Peyer's patch (tissue), 4 donors: ENCODE data around the gene PKNOX2. TPM values are rescaled to one million over a fixed set of nuclear protein-coding genes. Genes with fewer than 3 reads are reported as not detected.
A peak's percentile ranks its signal among the peaks of the same experiment; 100 is the strongest.

Source experiments
- DNase-seq, 3 donors: peaks; one replicate each; pipeline ENCODE4 v3.0.0-alpha.2; 2017 to 2019
- H3K27ac ChIP-seq, 4 donors: fragments of 200-600 bp; sonication (generic); one replicate each; pipeline ENCODE4 v1.5.1; 2016 to 2019
- H3K27me3 ChIP-seq, 2 donors: fragments of 200-600 bp; sonication (generic); one replicate each; pipeline ENCODE4 v1.5.1; 2019
- H3K36me3 ChIP-seq, 3 donors: fragments of 200-600 bp; sonication (generic); one replicate each; pipeline ENCODE4 v1.5.1; 2016 to 2019
- H3K4me1 ChIP-seq, 4 donors: fragments of 200-600 bp; sonication (generic); one replicate each; pipeline ENCODE4 v1.5.1; 2016 to 2019
- H3K4me3 ChIP-seq, 4 donors: fragments of 200-600 bp; sonication (generic); 1 replicate in 3 of 4; 2 replicates in 1 of 4; pipeline ENCODE4 v1.5.1; 2016 to 2019; ENCODE audit warnings: mild to moderate bottlenecking in 1 of 4
- H3K9me3 ChIP-seq, 4 donors: fragments of 200-600 bp; sonication (generic); one replicate each; pipeline ENCODE4 v1.5.1; 2016 to 2019; ENCODE audit warnings: mild to moderate bottlenecking in 1 of 4
- CTCF ChIP-seq, 6 experiments: fragments of 450-650 bp in 4 of 6; fragments of 200-600 bp in 2 of 6; sonication (generic) in 1 of 6; IDR thresholded peaks; one replicate each; pipeline ENCODE4 v1.5.1; 2017 to 2019; ENCODE audit warnings: antibody characterized with exemption in 6 of 6, mild to moderate bottlenecking in 3 of 6, moderate library complexity in 1 of 6
- POLR2A ChIP-seq, 2 donors: fragments of 450-650 bp; IDR thresholded peaks; one replicate each; pipeline ENCODE4 v1.5.1; 2017; ENCODE audit warnings: antibody characterized with exemption in 2 of 2, mild to moderate bottlenecking in 2 of 2, moderate library complexity in 2 of 2
- total RNA-seq, 4 donors: library from RNA; depleted of rRNA; stranded (reverse); fragments of >200 nt; gene quantifications; one replicate each; pipeline ENCODE4 v1.1.0, GENCODE V29; 2016

The PKNOX2 gene
- total RNA-seq, 4 donors from 2014 or later, result 1.4 to 8.3 TPM; not detected in 2

DNA sequence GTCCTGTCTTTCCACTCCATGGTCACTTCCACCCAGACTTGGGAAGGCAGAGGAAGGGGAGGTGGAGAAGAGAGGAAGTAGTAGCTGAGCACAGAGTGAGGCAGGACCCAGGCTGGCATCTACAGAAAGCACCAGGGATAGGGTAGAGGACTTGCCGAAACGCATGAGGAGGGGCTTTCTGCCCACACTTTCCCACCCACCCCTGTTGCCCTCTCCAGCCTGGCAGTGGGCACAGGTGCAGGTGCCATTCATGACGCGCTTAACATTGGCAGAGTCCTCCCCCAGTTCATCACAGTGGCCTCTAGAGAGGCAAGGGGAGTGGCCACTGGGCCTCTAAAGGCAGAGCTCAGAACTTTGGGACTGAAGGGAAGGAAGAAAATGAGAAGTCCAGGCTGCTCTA, 249.6 kb downstream of the PKNOX2 start:
- no peaks in the 10 kb centered on the region for H3K9me3 ChIP-seq
- no peaks in the 10 kb centered on the region for H3K36me3 ChIP-seq
- no peaks in the 10 kb centered on the region for H3K4me1 ChIP-seq
- H3K4me3 ChIP-seq, result no peak overlapping the region
- TF ChIP-seq POLR2A (IDR thresholded peaks at IDR 0.05) (no peak), CTCF (IDR thresholded peaks at IDR 0.05) (no peak)
- no peak for DNase-seq
- no peak overlapping the region for H3K27ac ChIP-seq
- H3K27me3 ChIP-seq, result no peaks in the 10 kb centered on the region

- H3K27me3 ChIP-seq, result no peaks in the 10 kb centered on the region
- H3K4me3 ChIP-seq, result no peak overlapping the region
- H3K36me3 ChIP-seq, result no peaks in the 10 kb centered on the region
- no peak overlapping the region for H3K27ac ChIP-seq
- H3K4me1 ChIP-seq, result no peaks in the 10 kb centered on the region
- no peak for DNase-seq
- TF ChIP-seq POLR2A (IDR thresholded peaks at IDR 0.05) (no peak), CTCF (IDR thresholded peaks at IDR 0.05) (no peak)
- H3K9me3 ChIP-seq, result no peaks in the 10 kb centered on the region
Observed at GRCh38 chr11:125416981-125417935, 252.7 kb downstream of the PKNOX2 start.

- Histone ChIP-seq H3K27me3 (no peaks in the 10 kb centered on the region), H3K27ac (no peak overlapping the region), H3K4me3 (no peak overlapping the region), H3K4me1 (no peaks in the 10 kb centered on the region), H3K9me3 (no peaks in the 10 kb centered on the region), H3K36me3 (no peaks in the 10 kb centered on the region)
- TF ChIP-seq CTCF (IDR thresholded peaks at IDR 0.05) (no peak), POLR2A (IDR thresholded peaks at IDR 0.05) (no peak)
- no peak for DNase-seq
Observed at GRCh38 chr11:125418396-125418795, 253.8 kb downstream of the PKNOX2 start.

DNA sequence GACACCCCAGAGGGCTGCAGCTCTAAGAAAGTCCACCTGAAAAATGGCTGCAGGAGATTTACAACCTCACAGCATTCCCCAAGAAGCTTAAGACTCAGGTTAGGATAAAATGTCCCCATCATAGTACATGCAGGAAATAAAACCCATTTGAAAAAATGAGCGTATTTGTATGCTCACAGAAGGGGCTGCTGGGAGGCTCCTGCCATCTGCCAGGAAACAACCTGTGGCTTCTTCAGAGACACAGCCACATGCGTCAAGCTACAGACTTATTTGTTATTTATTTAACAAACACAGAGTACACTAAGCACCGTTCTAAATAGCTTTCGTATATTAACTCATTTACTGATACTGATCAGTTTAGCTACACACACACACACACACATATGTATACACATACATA, 258.1 kb downstream of the PKNOX2 start:
- no peak for TF ChIP-seq CTCF (IDR thresholded peaks at IDR 0.05)
- no peak for TF ChIP-seq POLR2A (IDR thresholded peaks at IDR 0.05)
- DNase-seq, result no peak

DNA sequence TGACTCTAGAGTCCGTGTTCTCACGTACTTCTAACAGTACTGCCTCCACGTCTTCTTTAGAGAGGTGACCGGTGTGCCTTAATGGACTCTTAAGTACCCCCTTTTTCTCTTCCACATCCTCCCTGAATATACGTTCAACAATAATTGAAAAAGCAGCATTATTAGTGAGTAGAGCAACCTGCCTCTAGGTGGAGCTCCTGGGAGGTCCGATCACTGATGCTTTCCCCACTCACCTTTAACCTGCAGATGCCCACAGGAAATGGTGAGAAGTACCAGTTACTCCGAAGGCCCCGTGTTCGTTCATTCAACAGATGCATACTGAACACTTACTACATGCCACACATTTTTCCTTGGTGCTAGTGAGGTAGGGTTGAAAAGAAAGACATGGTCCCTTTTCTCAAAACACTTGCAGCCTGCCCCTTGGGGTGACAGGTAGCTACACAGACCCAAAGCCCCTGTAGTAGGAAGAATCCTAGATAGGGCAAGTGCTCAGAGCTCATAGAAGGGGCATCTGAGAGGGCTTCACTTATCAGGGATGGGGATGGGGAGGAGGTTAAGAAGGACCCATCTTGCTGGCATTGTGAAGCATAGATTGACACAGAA, 258.8 kb downstream of the PKNOX2 start:
- Histone ChIP-seq H3K27me3 (no peaks in the 10 kb centered on the region), H3K4me3 (no peak overlapping the region), H3K36me3 (no peaks in the 10 kb centered on the region), H3K9me3 (no peaks in the 10 kb centered on the region), H3K4me1 (no peaks in the 10 kb centered on the region), H3K27ac (no peak overlapping the region)
- TF ChIP-seq CTCF (IDR thresholded peaks at IDR 0.05) (peak in 3 of 6 experiments; percentile 8 to 35 (median 21)), POLR2A (IDR thresholded peaks at IDR 0.05) (no peak)
- DNase-seq, result no peak

More for the DNA sequence above, 258.1 kb downstream of the PKNOX2 start:
- no peaks in the 10 kb centered on the region for H3K36me3 ChIP-seq
- H3K27ac ChIP-seq, result no peak overlapping the region
- H3K4me1 ChIP-seq, result no peaks in the 10 kb centered on the region
- no peaks in the 10 kb centered on the region for H3K9me3 ChIP-seq
- no peaks in the 10 kb centered on the region for H3K27me3 ChIP-seq
- H3K4me3 ChIP-seq, result no peak overlapping the region
